ENCODE results near the gene TRMT44.

TRMT44 gene

GRCh38 chr4:8507624-8508023 lies 67.0 kb downstream of the TRMT44 start:
- H3K36me3 ChIP-seq (replicated peaks; ENCODE audit: low read depth, low read length), result no peaks in the 10 kb centered on the region
- no peaks in the 10 kb centered on the region for H4K20me1 ChIP-seq (ENCODE audit: insufficient read depth, low read length)
- H2AFZ ChIP-seq (ENCODE audit: low read depth, low read length), result no peak overlapping the region
- no peak overlapping the region for H3K9ac ChIP-seq (ENCODE audit: low read length)
- no peak overlapping the region for H3K4me3 ChIP-seq (ENCODE audit: low read length)
- no peaks in the 10 kb centered on the region for H3K27me3 ChIP-seq (ENCODE audit: low read depth, low read length)
- no peak for TF ChIP-seq CTCF (IDR thresholded peaks at IDR 0.05; ENCODE audit: low read depth, low read length)
- TF ChIP-seq EZH2phosphoT487 (IDR thresholded peaks at IDR 0.05; ENCODE audit: low read depth), result no peak
- no peak overlapping the region for H3K4me2 ChIP-seq (ENCODE audit: low read length)
- no peaks in the 10 kb centered on the region for H3K4me1 ChIP-seq (ENCODE audit: low read length)
- no peaks in the 10 kb centered on the region for H3K79me2 ChIP-seq (ENCODE audit: low read length)
- no peaks in the 10 kb centered on the region for H3K9me3 ChIP-seq (ENCODE audit: insufficient read depth, low read length)
- no peak overlapping the region for H3K27ac ChIP-seq (ENCODE audit: low read length)

- no peak overlapping the region for H3K9ac ChIP-seq (ENCODE audit: low read length)
- H3K36me3 ChIP-seq (replicated peaks; ENCODE audit: low read depth, low read length), result no peaks in the 10 kb centered on the region
- no peak overlapping the region for H3K27ac ChIP-seq (ENCODE audit: low read length)
- H3K27me3 ChIP-seq (ENCODE audit: low read depth, low read length), result no peaks in the 10 kb centered on the region
- H3K9me3 ChIP-seq (ENCODE audit: insufficient read depth, low read length), result no peaks in the 10 kb centered on the region
- H3K4me3 ChIP-seq (ENCODE audit: low read length), result no peak overlapping the region
- no peaks in the 10 kb centered on the region for H4K20me1 ChIP-seq (ENCODE audit: insufficient read depth, low read length)
- H2AFZ ChIP-seq (ENCODE audit: low read depth, low read length), result no peak overlapping the region
- H3K4me1 ChIP-seq (ENCODE audit: low read length), result no peaks in the 10 kb centered on the region
- H3K4me2 ChIP-seq (ENCODE audit: low read length), result no peak overlapping the region
- TF ChIP-seq EZH2phosphoT487 (IDR thresholded peaks at IDR 0.05; ENCODE audit: low read depth), result no peak
- TF ChIP-seq CTCF (IDR thresholded peaks at IDR 0.05; ENCODE audit: low read depth, low read length), result no peak
- no peaks in the 10 kb centered on the region for H3K79me2 ChIP-seq (ENCODE audit: low read length)
Observed at GRCh38 chr4:8508266-8508665, 67.7 kb downstream of the TRMT44 start.

DNA sequence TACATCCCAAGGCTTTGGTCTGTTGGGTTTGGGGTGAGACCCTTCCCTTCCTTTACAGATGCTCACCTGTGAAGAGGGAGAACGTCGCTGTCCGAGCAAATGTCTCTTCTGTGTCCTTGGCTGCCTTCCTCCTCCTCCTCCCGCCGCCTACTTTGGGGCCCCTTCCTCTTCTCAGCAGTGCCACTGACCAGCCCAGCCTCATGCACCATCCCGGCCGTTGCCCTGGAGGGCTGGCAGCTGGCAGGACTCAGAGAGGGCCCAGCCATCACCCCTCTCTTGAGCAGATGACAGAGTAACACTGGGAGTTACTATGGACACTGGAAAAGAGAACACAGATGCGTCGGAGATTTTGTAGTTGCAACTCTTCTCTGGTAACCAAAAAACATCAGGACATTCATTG lies 68.2 kb downstream of the TRMT44 start:
- H3K36me3 ChIP-seq (replicated peaks; ENCODE audit: low read depth, low read length), result no peaks in the 10 kb centered on the region
- no peaks in the 10 kb centered on the region for H3K79me2 ChIP-seq (ENCODE audit: low read length)
- no peaks in the 10 kb centered on the region for H4K20me1 ChIP-seq (ENCODE audit: insufficient read depth, low read length)
- H3K27me3 ChIP-seq (ENCODE audit: low read depth, low read length), result no peaks in the 10 kb centered on the region
- H3K4me2 ChIP-seq (ENCODE audit: low read length), result no peak overlapping the region
- H3K9ac ChIP-seq (ENCODE audit: low read length), result no peak overlapping the region
- TF ChIP-seq CTCF (IDR thresholded peaks at IDR 0.05; ENCODE audit: low read depth, low read length) (no peak), EZH2phosphoT487 (IDR thresholded peaks at IDR 0.05; ENCODE audit: low read depth) (no peak)
- H3K9me3 ChIP-seq (ENCODE audit: insufficient read depth, low read length), result no peaks in the 10 kb centered on the region
- no peaks in the 10 kb centered on the region for H3K4me1 ChIP-seq (ENCODE audit: low read length)
- no peak overlapping the region for H3K27ac ChIP-seq (ENCODE audit: low read length)
- no peak overlapping the region for H2AFZ ChIP-seq (ENCODE audit: low read depth, low read length)
- H3K4me3 ChIP-seq (ENCODE audit: low read length), result no peak overlapping the region

GRCh38 chr4:8509311-8509950 lies 68.9 kb downstream of the TRMT44 start:
- H3K27ac ChIP-seq (ENCODE audit: low read length), result no peak overlapping the region
- no peak overlapping the region for H3K4me3 ChIP-seq (ENCODE audit: low read length)
- TF ChIP-seq CTCF (IDR thresholded peaks at IDR 0.05; ENCODE audit: low read depth, low read length) (no peak), EZH2phosphoT487 (IDR thresholded peaks at IDR 0.05; ENCODE audit: low read depth) (no peak)
- no peaks in the 10 kb centered on the region for H4K20me1 ChIP-seq (ENCODE audit: insufficient read depth, low read length)
- no peaks in the 10 kb centered on the region for H3K36me3 ChIP-seq (replicated peaks; ENCODE audit: low read depth, low read length)
- no peaks in the 10 kb centered on the region for H3K4me1 ChIP-seq (ENCODE audit: low read length)
- H3K79me2 ChIP-seq (ENCODE audit: low read length), result no peaks in the 10 kb centered on the region
- no peak overlapping the region for H3K9ac ChIP-seq (ENCODE audit: low read length)
- H3K9me3 ChIP-seq (ENCODE audit: insufficient read depth, low read length), result no peaks in the 10 kb centered on the region
- H2AFZ ChIP-seq (ENCODE audit: low read depth, low read length), result no peak overlapping the region
- H3K27me3 ChIP-seq (ENCODE audit: low read depth, low read length), result no peaks in the 10 kb centered on the region
- no peak overlapping the region for H3K4me2 ChIP-seq (ENCODE audit: low read length)

All from OCI-LY3 (cell line).